CD4-positive, alpha-beta T cell treated with Interleukin-15 for 4 hours (primary cell): ENCODE data around the gene MED12.
"Not testable (repeated sequence)": the region's sequence is repeated elsewhere in the genome, so short reads cannot be mapped to it uniquely, and the experiment has no call there.

ENCODE experiments used
- DNase-seq: peaks from one replicate; pipeline ENCODE4 v3.0.0-alpha.2; 2020; ENCODE audit warnings: low spot score

Gene MED12

DNA sequence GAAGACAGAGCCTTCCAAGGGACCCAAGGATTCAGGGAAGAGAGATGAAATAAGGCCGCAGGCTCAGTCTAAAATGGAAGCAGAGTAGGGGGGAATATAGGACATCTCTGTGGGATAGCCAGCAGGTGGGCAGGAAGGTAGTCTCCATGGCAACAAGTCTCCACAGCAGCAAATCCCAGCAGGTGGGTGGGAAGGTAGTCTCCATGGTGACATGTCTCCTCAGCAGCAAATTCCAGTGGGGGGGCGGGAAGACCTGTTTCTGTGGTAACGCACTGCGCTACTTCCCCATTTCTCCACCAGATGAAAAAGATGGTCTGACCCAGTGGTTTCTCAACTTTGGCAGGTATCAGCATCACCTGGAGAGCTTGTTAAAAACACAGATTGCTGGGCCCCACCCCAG lies 44.6 kb downstream of the MED12 start:
- no peak for DNase-seq

DNA sequence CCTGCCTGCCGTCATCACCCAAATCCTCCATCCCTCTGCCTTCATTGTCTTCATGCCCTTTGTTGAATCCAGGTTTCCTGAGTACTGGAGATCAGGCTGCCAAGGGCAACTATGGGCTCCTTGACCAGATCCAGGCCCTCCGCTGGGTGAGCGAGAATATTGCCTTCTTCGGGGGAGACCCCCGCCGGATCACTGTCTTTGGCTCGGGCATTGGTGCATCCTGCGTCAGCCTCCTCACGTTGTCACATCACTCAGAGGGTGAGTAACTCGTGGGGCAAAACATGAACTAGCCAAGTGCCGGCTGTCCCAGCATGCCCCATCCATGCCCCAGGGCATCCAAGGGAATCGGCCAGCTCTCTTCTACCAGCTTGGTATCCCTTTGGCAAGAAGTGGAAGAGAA lies 45.7 kb downstream of the MED12 start:
- DNase-seq, result no peak

GRCh38 chrX:71166461-71166860 lies 48.1 kb downstream of the MED12 start:
- no peak for DNase-seq

GRCh38 chrX:71167031-71167781 lies 48.8 kb downstream of the MED12 start:
- no peak for DNase-seq

- no peak for DNase-seq
These were observed 49.7 kb downstream of the MED12 start for GRCh38 chrX:71168134-71168533.

- no peak for DNase-seq
These were observed 51.2 kb downstream of the MED12 start for GRCh38 chrX:71169586-71169985.

DNA sequence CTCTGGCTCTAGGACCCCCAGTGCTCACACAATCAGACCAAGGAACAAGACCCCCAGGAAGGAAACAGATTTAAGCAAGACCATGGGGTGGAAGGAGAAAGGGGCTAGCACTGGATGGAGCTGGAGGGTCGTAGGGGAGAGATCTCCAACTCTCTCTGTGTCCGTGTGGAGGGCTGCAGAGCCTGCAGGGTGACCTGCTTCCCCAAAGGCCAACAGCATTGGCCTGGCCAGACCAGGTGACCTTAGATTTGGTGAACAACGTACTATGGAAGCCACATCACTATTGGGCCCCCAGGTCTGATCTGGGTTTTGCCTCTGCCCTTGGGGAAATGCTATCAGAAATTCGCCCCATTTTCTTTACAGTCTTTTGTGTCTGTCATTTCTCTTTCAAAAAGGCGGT lies 52.3 kb downstream of the MED12 start:
- no peak for DNase-seq

GRCh38 chrX:71171110-71171801 lies 52.9 kb downstream of the MED12 start:
- DNase-seq, result no peak

DNA sequence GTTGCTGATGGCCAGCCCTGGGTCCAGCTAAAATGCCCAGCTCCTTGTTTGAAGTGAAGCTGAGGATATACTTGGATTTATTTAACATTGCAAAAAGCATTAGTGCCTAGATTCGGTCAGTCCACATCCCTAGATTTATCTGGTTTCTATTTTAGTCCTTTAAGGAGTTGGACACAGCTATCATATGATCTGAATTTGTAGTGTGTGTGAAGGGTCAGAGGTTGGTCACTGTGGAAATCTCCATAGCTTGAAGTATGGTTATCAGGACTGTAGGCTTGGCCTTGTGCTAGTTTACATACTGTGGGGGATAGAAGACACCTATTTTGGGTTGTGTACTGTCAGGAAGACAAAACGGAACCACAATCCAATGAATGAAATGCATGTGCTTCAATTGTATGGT lies 55.0 kb downstream of the MED12 start:
- DNase-seq, result no peak

GRCh38 chrX:71174795-71175194 lies 56.4 kb downstream of the MED12 start:
- DNase-seq, result no peak

DNA sequence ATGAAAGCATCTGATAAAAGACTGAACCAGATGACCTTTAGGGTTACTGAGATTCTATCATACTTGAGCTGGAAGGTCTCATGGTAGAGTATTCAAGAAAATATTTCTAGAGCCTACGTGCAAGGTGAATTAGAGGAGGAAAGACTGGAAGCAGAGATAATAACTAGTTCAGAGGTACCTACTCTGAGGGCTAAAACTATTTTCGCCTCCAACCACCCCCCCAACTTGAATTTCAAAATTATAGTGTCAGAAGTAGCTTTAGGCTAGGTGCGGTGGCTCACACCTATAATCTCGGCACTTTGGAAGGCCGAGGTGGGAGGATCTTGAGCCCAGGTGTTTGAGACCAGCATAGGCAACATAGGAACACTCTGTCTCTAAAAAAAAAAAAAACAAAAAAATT lies 57.1 kb downstream of the MED12 start:
- no peak for DNase-seq

DNA sequence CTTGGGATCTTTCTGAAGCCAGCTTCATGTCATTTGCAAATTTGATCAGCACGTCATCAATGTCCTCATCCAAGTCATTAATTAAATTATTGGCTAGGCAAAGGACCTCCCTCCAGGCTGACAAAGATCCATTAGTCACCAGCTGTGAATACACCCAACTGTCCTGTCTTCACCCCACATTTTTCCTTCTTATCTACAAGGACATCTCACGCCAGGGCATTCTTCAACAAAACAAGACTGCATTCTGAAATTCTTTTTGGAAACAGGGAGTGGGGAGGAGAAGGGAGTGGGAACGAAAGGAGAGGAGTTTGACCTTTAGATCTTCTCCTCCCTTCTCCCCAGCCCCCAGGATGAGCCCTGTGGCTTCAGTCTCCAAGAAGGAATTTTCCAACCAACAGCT lies 58.9 kb downstream of the MED12 start:
- DNase-seq, result no peak

GRCh38 chrX:71178908-71179307 lies 60.5 kb downstream of the MED12 start:
- peak; percentile 50 for DNase-seq

- not testable (repeated sequence) for DNase-seq
These were observed 62.3 kb downstream of the MED12 start for GRCh38 chrX:71180579-71181265.

DNA sequence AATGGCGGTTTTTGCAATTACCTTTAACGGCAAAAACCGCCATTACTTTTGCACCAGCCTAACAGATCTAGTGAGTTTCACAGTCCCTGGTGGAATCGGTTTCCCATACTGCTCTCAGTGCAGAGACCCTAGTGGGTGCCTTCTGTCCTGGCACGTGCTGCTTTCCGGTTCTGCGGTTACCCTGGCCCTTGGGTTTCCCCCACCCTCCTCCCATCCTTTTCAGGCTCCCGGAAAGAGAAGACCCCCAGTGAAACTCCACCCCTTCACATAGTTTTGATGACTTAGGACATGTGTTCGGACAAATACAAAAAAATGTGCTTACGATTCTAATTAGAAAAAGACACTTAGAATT lies 63.1 kb downstream of the MED12 start:
- DNase-seq, result peak; percentile 34

DNA sequence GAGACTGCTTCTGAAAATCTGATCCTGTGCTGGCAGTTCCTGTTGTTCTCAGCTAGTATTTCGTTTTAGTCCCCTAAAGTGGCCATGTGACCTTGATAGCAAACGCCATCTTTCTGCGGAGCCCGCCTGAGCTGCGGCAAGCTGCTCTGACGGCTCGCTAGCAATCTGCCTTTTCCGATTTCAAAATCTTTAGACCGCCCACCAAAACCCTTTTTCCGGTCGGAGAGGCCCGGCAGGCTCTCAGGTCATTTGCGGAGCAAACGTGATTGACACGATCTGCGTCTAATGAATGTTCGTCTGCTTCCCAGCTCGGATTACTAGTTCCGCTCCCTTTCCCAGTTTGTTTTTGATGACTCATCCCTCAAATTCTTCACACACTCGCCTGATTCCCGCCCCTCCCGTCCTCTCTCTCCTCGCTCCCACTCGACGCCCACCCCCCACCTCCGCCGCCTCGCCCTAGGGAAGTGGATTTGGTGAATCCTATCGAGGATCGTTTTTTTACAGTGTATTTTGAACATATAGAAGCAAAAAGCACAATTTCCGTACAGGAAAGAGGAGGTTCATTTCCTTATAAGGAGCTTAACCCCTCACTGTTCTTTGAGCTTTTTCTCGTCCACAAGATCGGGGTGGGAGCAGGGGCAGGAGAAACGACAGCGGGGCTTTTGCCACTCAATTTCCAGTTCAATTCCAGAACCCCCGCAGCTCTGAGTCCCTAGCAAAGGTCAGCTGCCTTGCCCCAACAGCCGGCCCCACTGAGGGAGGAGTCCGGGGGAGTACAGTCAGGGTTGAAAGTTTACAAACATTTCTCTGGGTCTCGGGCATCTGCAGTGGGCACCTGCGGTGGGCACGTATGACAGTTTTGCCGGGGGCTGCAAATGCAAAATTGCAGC lies 63.8 kb downstream of the MED12 start:
- peak; percentile 89 for DNase-seq

GRCh38 chrX:71182871-71183270 lies 64.5 kb downstream of the MED12 start:
- DNase-seq, result no peak

GRCh38 chrX:71183341-71183740 lies 64.9 kb downstream of the MED12 start:
- no peak for DNase-seq

DNA sequence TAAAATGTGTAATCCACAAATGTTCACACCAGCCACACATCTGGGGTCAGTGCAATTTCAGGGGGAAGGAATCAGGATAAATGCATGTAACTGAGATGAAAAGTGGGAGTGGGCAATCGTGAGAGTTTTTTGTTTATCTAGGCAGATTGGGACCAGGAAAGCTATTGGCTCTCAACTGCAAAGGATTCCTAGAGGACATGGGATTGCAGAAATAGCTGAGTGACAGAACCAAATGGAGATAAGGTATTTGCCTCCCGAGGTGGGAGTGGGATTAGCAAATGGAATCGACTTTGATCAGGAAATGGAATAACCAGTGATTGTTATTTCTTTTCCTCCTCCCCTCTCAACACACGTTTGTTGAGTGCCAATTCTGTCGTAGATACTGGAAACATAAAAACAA lies 65.7 kb downstream of the MED12 start:
- no peak for DNase-seq

- DNase-seq, result no peak
These were observed 66.6 kb downstream of the MED12 start for GRCh38 chrX:71184803-71185495.

GRCh38 chrX:71191248-71191647 lies 72.9 kb downstream of the MED12 start:
- no peak for DNase-seq
